HCT116 (cell line): ENCODE measurements around the gene ENOPH1. TPM values are rescaled to one million over a fixed set of nuclear protein-coding genes. Genes with fewer than 3 reads are reported as not detected.

Experiments used
- ATAC-seq: fragments of 200-7000 bp; cut with Tn5 transposase; 2 replicates; pipeline ENCODE4 v1.9.1; 2020; ENCODE audit warnings: mild to moderate bottlenecking, moderate library complexity
- BruUV-seq: library from RNA; stranded (reverse); fragments of 400-500 nt; replicated peaks from 2 replicates; lab custom pipeline; 2021; lab: Mats Ljungman, UMichigan
- CTCF ChIA-PET: fragments of 300-600 bp; sonication (Branson Sonifier 250); formaldehyde crosslinking; loops from one replicate; lab custom pipeline; 2021; ENCODE audit warnings: antibody characterized with exemption; lab: Charles Lee
- POLR2A ChIA-PET: fragments of 300-600, 350-600 bp; sonication (Branson Sonifier 250); formaldehyde crosslinking; loops from one replicate; lab custom pipeline; 2021; ENCODE audit warnings: antibody characterized with exemption; lab: Charles Lee
- RAD21 ChIA-PET, 2 experiments: fragments of 300-600 bp; sonication (Branson Sonifier 250); formaldehyde crosslinking; loops; one replicate each; lab custom pipeline; 2023; ENCODE audit warnings: low total read pairs in 2 of 2; ENCODE audit not compliant: uncharacterized antibody in 2 of 2, unreplicated experiment in 2 of 2, low non-redundant PET in 1 of 2; lab: Charles Lee
- DNase-seq: peaks from one replicate; pipeline ENCODE4 v3.0.0-alpha.2; 2010; ENCODE audit warnings: low read depth, low spot score
- H2AFZ ChIP-seq: fragments of 200-600 bp; shearing (Covaris generic), sonication (generic); 2 replicates; pipeline ENCODE4 v1.6.1; 2017; ENCODE audit warnings: low read depth, mixed run types, mixed read lengths, antibody characterized with exemption, low read length; ENCODE audit not compliant: poor library complexity, severe bottlenecking
- H3K27ac ChIP-seq: 2 replicates; pipeline ENCODE4 v1.5.1; 2012; ENCODE audit warnings: low read depth, low read length
- H3K27me3 ChIP-seq: fragments of 200-600 bp; sonication (generic); 2 replicates; pipeline ENCODE4 v1.6.1; 2016; ENCODE audit warnings: mixed run types, low read length, mixed read lengths; ENCODE audit not compliant: insufficient read depth
- H3K36me3 ChIP-seq, 2 experiments: fragments of 200-500 bp in 1 of 2; fragments of 200-600 bp in 1 of 2; sonication (Bioruptor generic) in 1 of 2; sonication (generic) in 1 of 2; 2 replicates each; pipeline versions ENCODE4 v1.5.1 to v1.6.1; 2014 to 2016; ENCODE audit warnings: low read length in 2 of 2, inconsistent platforms in 1 of 2, mixed read lengths in 1 of 2, mixed run types in 1 of 2; ENCODE audit not compliant: insufficient read depth in 2 of 2, control insufficient read depth in 1 of 2
- H3K4me1 ChIP-seq, 2 experiments: fragments of 200-600 bp in 1 of 2; sonication (generic) in 1 of 2; 2 replicates each; pipeline versions ENCODE4 v1.5.1 to v1.6.1; 2012 to 2017; ENCODE audit warnings: low read length in 2 of 2, inconsistent platforms in 1 of 2, mild to moderate bottlenecking in 1 of 2, mixed read lengths in 1 of 2, mixed run types in 1 of 2, moderate library complexity in 1 of 2; ENCODE audit not compliant: insufficient read depth in 2 of 2, control insufficient read depth in 1 of 2
- H3K4me2 ChIP-seq: fragments of 200-600 bp; sonication (generic); 2 replicates; pipeline ENCODE4 v1.6.1; 2017; ENCODE audit warnings: mixed run types, low read length, mixed read lengths
- H3K4me3 ChIP-seq, 2 experiments: fragments of 200-600 bp in 1 of 2; sonication (generic) in 1 of 2; replicated peaks in 1 of 2; 2 replicates each; pipeline ENCODE4 v1.5.1; 2011 to 2016; ENCODE audit warnings: low read length in 2 of 2, control low read depth in 1 of 2, low read depth in 1 of 2, mild to moderate bottlenecking in 1 of 2, mixed read lengths in 1 of 2, mixed run types in 1 of 2
- H3K79me2 ChIP-seq: fragments of 200-600 bp; sonication (generic); 2 replicates; pipeline ENCODE4 v1.6.1; 2017; ENCODE audit warnings: mild to moderate bottlenecking, mixed run types, low read length, moderate library complexity, mixed read lengths; ENCODE audit not compliant: insufficient read depth
- H3K9ac ChIP-seq: fragments of 200-600 bp; sonication (generic); 2 replicates; pipeline ENCODE4 v1.6.1; 2016; ENCODE audit warnings: low read length, mixed read lengths
- H3K9me2 ChIP-seq: fragments of 200-600 bp; sonication (generic), shearing (Covaris generic); 2 replicates; pipeline ENCODE4 v1.6.1; 2017; ENCODE audit warnings: mixed run types, mild to moderate bottlenecking, moderate library complexity; ENCODE audit not compliant: insufficient read depth
- H3K9me3 ChIP-seq, 2 experiments: fragments of 200-500 bp in 1 of 2; fragments of 200-600 bp in 1 of 2; sonication (Bioruptor generic) in 1 of 2; sonication (generic) in 1 of 2; 2 replicates each; pipeline ENCODE4 v1.6.1; 2014 to 2017; ENCODE audit warnings: low read length in 2 of 2, mixed read lengths in 2 of 2, inconsistent platforms in 1 of 2, low read depth in 1 of 2, mild to moderate bottlenecking in 1 of 2, mixed run types in 1 of 2, moderate library complexity in 1 of 2; ENCODE audit not compliant: control insufficient read depth in 1 of 2, insufficient read depth in 1 of 2
- H4K20me1 ChIP-seq: fragments of 200-600 bp; sonication (generic), shearing (Covaris generic); 2 replicates; pipeline ENCODE4 v1.6.1; 2017; ENCODE audit warnings: mixed run types, mild to moderate bottlenecking, moderate library complexity; ENCODE audit not compliant: insufficient read depth
- ATF3 ChIP-seq: IDR thresholded peaks from 2 replicates; pipeline ENCODE4 v1.6.1; 2012
- CEBPB ChIP-seq: IDR thresholded peaks from 2 replicates; pipeline ENCODE4 v1.6.1; 2012; ENCODE audit warnings: low read depth
- ELF1 ChIP-seq: IDR thresholded peaks from 2 replicates; pipeline ENCODE4 v1.6.1; 2012; ENCODE audit warnings: low read depth, borderline replicate concordance
- EZH2 ChIP-seq: fragments of 200-600 bp; sonication (generic); IDR thresholded peaks from 2 replicates; pipeline ENCODE4 v1.6.1; 2017; ENCODE audit warnings: antibody characterized with exemption, mixed run types
- POLR2AphosphoS5 ChIP-seq: IDR thresholded peaks from 2 replicates; pipeline ENCODE4 v1.6.1; 2011; ENCODE audit warnings: mild to moderate bottlenecking, low read depth, low read length, moderate library complexity
- SIN3A ChIP-seq: IDR thresholded peaks from 2 replicates; pipeline ENCODE4 v1.6.1; 2012; ENCODE audit warnings: low read depth
- YY1 ChIP-seq: IDR thresholded peaks from 2 replicates; pipeline ENCODE4 v1.6.1; 2011; ENCODE audit warnings: low read length, low read depth, moderate library complexity, mild to moderate bottlenecking; ENCODE audit not compliant: insufficient replicate concordance; ENCODE audit errors: extremely low read depth
- ZBTB33 ChIP-seq: IDR thresholded peaks from 2 replicates; pipeline ENCODE4 v1.6.1; 2011; ENCODE audit warnings: mild to moderate bottlenecking, low read length, moderate library complexity; ENCODE audit not compliant: insufficient replicate concordance; ENCODE audit errors: extremely low read depth
- ZNF274 ChIP-seq: fragments of 200-500 bp; sonication (Bioruptor generic); IDR thresholded peaks from 2 replicates; pipeline ENCODE4 v1.6.1; 2014; ENCODE audit warnings: mild to moderate bottlenecking, low read depth, low read length, inconsistent platforms
- intact Hi-C: fragments of 100-400 bp; cut with micrococcal nuclease; formaldehyde crosslinking; loops from 2 replicates; pipeline ENCODE4 v1.10.0; 2022
- total RNA-seq: library from RNA; stranded (reverse); gene quantifications from one replicate; pipeline ENCODE4 v1.2.1, GENCODE V29; 2021; ENCODE audit not compliant: unreplicated experiment

The ENOPH1 gene
- total RNA-seq, 1 experiment from 2014 or later = 53.4 TPM

DNA sequence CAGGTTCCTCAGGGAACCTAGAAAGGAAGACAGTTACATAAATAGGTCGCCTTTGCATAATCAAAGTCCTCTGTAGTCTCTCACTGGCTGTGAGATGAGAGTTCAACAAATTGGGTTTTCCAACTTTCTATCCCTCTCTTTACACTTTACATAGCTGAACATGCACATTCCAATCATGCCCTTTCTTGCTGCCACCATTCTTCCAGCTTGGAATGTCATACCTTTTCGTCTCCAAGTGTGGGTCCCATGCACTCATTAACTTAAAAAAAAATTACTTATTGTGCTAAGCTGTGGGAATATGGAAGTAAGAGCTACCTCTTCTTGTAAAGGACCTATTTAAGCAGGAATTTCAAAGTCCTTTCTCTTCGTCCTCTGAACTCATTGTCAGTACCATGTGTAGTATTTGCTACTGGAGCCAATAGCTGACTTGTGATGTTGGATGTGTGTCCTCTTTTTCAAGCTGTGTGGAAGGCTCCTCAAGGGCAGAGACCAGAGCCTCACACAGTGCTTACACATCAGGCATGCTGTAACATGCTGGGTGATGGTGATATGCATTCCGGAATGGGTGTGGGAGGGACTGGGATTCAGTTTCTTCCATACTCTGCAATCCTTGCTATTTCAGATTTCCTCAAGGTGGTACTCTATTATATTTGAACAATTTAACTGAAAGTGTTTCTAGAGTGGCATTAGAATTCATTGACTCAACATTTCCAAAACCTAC, 7.1 kb downstream of the ENOPH1 start:
- no peak overlapping the region for H2AFZ ChIP-seq
- peaks cover 100% of the 10 kb centered on the region for H3K79me2 ChIP-seq
- H3K4me3 ChIP-seq = no peak overlapping the region
- H3K27me3 ChIP-seq = no peaks in the 10 kb centered on the region
- DNase-seq (no peak), ATAC-seq (no peak)
- H3K9me3 ChIP-seq = no peaks in the 10 kb centered on the region
- H3K27ac ChIP-seq = no peak overlapping the region
- no TSS peak for BruUV-seq
- H4K20me1 ChIP-seq = peaks cover 27% of the 10 kb centered on the region; the same call in 1 of the 2 replicates
- TF ChIP-seq ZNF274 (no peak), SIN3A (no peak), YY1 (no peak), EZH2 (no peak), ZBTB33 (no peak), ELF1 (no peak), CEBPB (no peak), ATF3 (no peak), POLR2AphosphoS5 (no peak)
- intact Hi-C loops = no loop called here
- no peaks in the 10 kb centered on the region for H3K9me2 ChIP-seq
- no peak overlapping the region for H3K4me2 ChIP-seq
- ChIA-PET CTCF (no interaction called here), POLR2A (interaction anchor here (1.0 kb wide), 1 partner anchor 8 kb away, joined by 5 read pairs; no protein-coding TSS in a partner anchor), RAD21 (no interaction called here)
- peaks cover 4 to 8% of the 10 kb centered on the region in 2 experiments; a peak in 1 of 4 replicates for H3K4me1 ChIP-seq
- 0 out of 4 replicates have a peak, but pooled peaks cover 3 to 5% of the 10 kb centered on the region in 2 experiments for H3K36me3 ChIP-seq
- H3K9ac ChIP-seq = no peak overlapping the region
